Thyroid gland (tissue), 4 donors: ENCODE data around the gene ELL. TPM values are rescaled to one million over a fixed set of nuclear protein-coding genes. Genes with fewer than 3 reads are reported as not detected.

Source experiments
- DNase-seq, 2 donors: peaks; one replicate each; pipeline ENCODE4 v3.0.0-alpha.2; 2019
- H3K27ac ChIP-seq, 3 donors: fragments of 200-600 bp; sonication (generic); 1 replicate in 2 of 3; 2 replicates in 1 of 3; pipeline ENCODE4 v1.5.1; 2016 to 2019; ENCODE audit warnings: mild to moderate bottlenecking in 1 of 3, moderate library complexity in 1 of 3
- H3K27me3 ChIP-seq: fragments of 200-600 bp; sonication (generic); one replicate; pipeline ENCODE4 v1.5.1; 2019
- H3K36me3 ChIP-seq, 2 donors: fragments of 200-600 bp; sonication (generic); one replicate each; pipeline ENCODE4 v1.5.1; 2016 to 2019
- H3K4me1 ChIP-seq, 2 donors: fragments of 200-600 bp; sonication (generic); one replicate each; pipeline ENCODE4 v1.5.1; 2017 to 2019
- H3K4me3 ChIP-seq, 3 donors: fragments of 200-600 bp; sonication (generic); replicated peaks in 1 of 3; 1 replicate in 2 of 3; 2 replicates in 1 of 3; pipeline ENCODE4 v1.5.1; 2016; ENCODE audit warnings: mild to moderate bottlenecking in 1 of 3
- H3K9me3 ChIP-seq: fragments of 200-600 bp; sonication (generic); one replicate; pipeline ENCODE4 v1.5.1; 2017
- CTCF ChIP-seq, 6 experiments: fragments of 200-600 bp in 3 of 6; fragments of 450-650 bp in 3 of 6; sonication (generic) in 3 of 6; IDR thresholded peaks; one replicate each; pipeline ENCODE4 v1.5.1; 2016 to 2019; ENCODE audit warnings: antibody characterized with exemption in 6 of 6, mild to moderate bottlenecking in 2 of 6, inconsistent platforms in 1 of 6, moderate library complexity in 1 of 6
- POLR2A ChIP-seq, 2 donors: fragments of 450-650 bp; IDR thresholded peaks; one replicate each; pipeline ENCODE4 v1.6.1; 2017; ENCODE audit warnings: antibody characterized with exemption in 2 of 2, mild to moderate bottlenecking in 2 of 2, moderate library complexity in 1 of 2
- WGBS, 2 donors: methylation state at CpG; one replicate each; pipeline ENCODE4 v1.1.5; 2017; 5-methylcytosine and 5-hydroxymethylcytosine counted together
- intact Hi-C: fragments of 100-400 bp; cut with DNase I; formaldehyde crosslinking; loops from one replicate; pipeline ENCODE4 v1.15.1; 2023
- total RNA-seq, 4 donors: library from RNA; depleted of rRNA; stranded (reverse); fragments of >200 nt; gene quantifications; one replicate each; pipeline ENCODE4 v1.2.3, GENCODE V29; 2016

Gene ELL
- total RNA-seq, 4 donors from 2014 or later = 10.8 to 31.0 (median 11.5) TPM

GRCh38 chr19:18504886-18505610 is 16.8 kb downstream of the ELL start:
- Histone ChIP-seq H3K27me3 (no peaks in the 10 kb centered on the region), H3K4me3 (no peak overlapping the region), H3K4me1 (peaks cover 57 to 96% of the 10 kb centered on the region in 2 donors), H3K27ac (no peak overlapping the region), H3K36me3 (no peaks in the 10 kb centered on the region), H3K9me3 (no peaks in the 10 kb centered on the region)
- no peak for DNase-seq
- intact Hi-C loops = no loop called here
- WGBS, 2 donors = 82 to 92% methylated on average over 6 to 8 of the region's 8 CpGs
- TF ChIP-seq CTCF (IDR thresholded peaks at IDR 0.05) (no peak), POLR2A (IDR thresholded peaks at IDR 0.05) (no peak)

DNA sequence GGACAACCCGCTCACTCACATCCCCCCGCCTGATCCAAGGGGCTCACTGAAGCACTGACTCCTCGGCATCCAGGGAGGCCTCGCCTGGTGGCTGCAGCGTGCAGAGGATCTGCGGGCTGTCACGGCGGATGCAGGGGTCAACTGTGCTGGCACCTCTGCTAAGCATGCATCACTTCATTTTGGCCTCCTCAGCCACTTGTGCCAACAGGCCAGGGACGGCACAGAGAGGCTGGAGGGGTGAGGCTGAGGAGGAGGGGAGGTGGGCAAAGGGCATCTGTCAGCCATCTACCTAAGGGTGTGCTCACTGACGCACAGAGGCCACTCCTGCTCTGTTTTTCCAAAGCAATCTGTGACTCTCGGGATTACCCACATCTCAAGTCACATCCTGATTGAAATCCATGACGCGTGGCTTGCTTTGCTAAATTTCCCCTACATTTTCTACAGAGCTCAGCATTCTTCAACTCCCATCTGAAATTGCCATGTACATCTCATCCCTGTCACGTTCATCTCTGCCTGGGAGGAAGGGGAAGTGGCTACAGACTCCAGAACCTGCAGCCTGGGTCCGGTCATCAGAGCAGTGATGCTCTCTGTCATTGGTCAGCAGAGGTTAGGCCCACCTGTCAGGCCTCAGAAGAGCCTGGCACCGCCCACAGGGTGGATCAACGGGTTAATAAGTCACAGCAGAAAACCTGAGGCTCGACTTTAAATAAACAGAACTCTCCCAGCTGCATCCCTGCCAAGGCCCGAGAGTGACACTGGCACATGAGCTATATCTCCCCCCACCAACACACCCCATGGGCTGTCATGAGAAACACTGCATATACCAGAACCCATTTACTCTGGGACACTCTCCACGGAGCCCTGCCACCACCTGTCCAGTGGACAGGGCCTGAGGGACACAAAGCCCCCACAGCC is 17.6 kb downstream of the ELL start:
- H3K4me3 ChIP-seq = no peak overlapping the region
- no peaks in the 10 kb centered on the region for H3K36me3 ChIP-seq
- no peaks in the 10 kb centered on the region for H3K27me3 ChIP-seq
- intact Hi-C loops = no loop called here
- H3K27ac ChIP-seq = no peak overlapping the region
- peaks cover 65 to 99% of the 10 kb centered on the region in 2 donors for H3K4me1 ChIP-seq
- no peak for DNase-seq
- 73 to 74% methylated on average over 13 to 20 of the region's 20 CpGs for WGBS, 2 donors
- TF ChIP-seq CTCF (IDR thresholded peaks at IDR 0.05) = no peak
- TF ChIP-seq POLR2A (IDR thresholded peaks at IDR 0.05) = no peak
- no peaks in the 10 kb centered on the region for H3K9me3 ChIP-seq

DNA sequence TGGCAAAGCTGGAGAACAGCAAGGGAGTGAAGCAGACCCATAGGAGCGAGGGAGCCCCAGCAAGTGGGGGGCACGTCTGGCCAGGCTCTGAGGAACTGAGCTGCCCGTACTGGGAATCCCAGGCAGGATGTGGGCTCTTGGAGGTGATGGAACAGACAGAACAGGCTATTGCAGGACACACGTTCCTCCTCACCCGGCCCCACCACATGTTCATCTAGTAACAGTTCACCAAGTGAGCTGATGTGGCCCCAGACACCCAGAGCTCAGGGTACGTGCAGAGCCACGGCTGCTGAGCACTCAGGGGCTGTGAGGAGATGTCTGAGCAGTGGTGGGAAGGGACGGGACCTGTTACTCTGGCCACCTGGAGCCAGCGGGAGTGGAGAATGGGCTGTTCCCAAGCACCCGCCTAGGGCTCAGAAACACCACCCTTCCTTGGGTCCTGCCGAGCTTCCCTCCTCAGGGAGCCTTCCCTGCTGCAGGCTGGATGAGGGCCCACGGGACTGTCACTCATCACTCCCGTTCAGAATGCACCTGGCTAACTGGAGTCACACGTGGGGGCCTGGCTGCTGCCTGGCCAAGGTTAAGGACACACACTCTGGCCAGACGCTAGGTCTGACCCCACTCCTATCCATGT is 18.4 kb downstream of the ELL start:
- TF ChIP-seq POLR2A (IDR thresholded peaks at IDR 0.05) (no peak), CTCF (IDR thresholded peaks at IDR 0.05) (no peak)
- H3K4me1 ChIP-seq = peaks cover 72 to 100% of the 10 kb centered on the region in 2 donors
- no peaks in the 10 kb centered on the region for H3K36me3 ChIP-seq
- H3K27ac ChIP-seq = peak overlapping the region in 1 of 3 donors; percentile 79
- H3K27me3 ChIP-seq = no peaks in the 10 kb centered on the region
- no peak for DNase-seq
- intact Hi-C loops = no loop called here
- no peaks in the 10 kb centered on the region for H3K9me3 ChIP-seq
- no peak overlapping the region for H3K4me3 ChIP-seq
- WGBS, 2 donors = 82 to 84% methylated on average over 5 to 14 of the region's 15 CpGs

- Histone ChIP-seq H3K4me1 (peaks cover 72 to 97% of the 10 kb centered on the region in 2 donors), H3K9me3 (no peaks in the 10 kb centered on the region), H3K36me3 (no peaks in the 10 kb centered on the region), H3K4me3 (no peak overlapping the region), H3K27ac (peak overlapping the region in 2 of 3 donors; percentile 2 to 79), H3K27me3 (no peaks in the 10 kb centered on the region)
- DNase-seq = peak; percentile 78 to 81
- intact Hi-C loops = no loop called here
- TF ChIP-seq POLR2A (IDR thresholded peaks at IDR 0.05) (no peak), CTCF (IDR thresholded peaks at IDR 0.05) (no peak)
- WGBS, 2 donors = 37 to 42% methylated on average over 16 to 17 of the region's 17 CpGs
Observed at GRCh38 chr19:18502638-18503294, 19.1 kb downstream of the ELL start.
